SU-DHL-6 (cell line): Measurements from ENCODE around the gene KCNJ1.

ENCODE experiments used
- H2AFZ ChIP-seq: fragments of 200-600 bp; sonication (generic); 2 replicates; pipeline ENCODE4 v1.6.1; 2014; ENCODE audit warnings: low read depth, mild to moderate bottlenecking, moderate library complexity, mixed read lengths, antibody characterized with exemption, low read length; ENCODE audit not compliant: severe bottlenecking
- H3F3A ChIP-seq: fragments of 200-600 bp; shearing (Covaris generic); 2 replicates; pipeline ENCODE4 v1.6.0; 2016; ENCODE audit warnings: antibody characterized with exemption, mild to moderate bottlenecking; ENCODE audit not compliant: insufficient read depth
- H3K27ac ChIP-seq: fragments of 200-600 bp; sonication (generic); 2 replicates; pipeline ENCODE4 v1.5.1; 2016; ENCODE audit warnings: low read depth, mild to moderate bottlenecking, low read length, moderate library complexity, mixed read lengths
- H3K27me3 ChIP-seq: fragments of 200-600 bp; sonication (generic), shearing (Covaris generic); 2 replicates; pipeline ENCODE4 v1.6.0; 2014; ENCODE audit warnings: mild to moderate bottlenecking, low read length
- H3K36me3 ChIP-seq: fragments of 200-600 bp; sonication (generic); 2 replicates; pipeline ENCODE4 v1.6.1; 2014; ENCODE audit warnings: mild to moderate bottlenecking, low read length, mixed read lengths
- H3K4me2 ChIP-seq: fragments of 300-600, 200-600 bp; shearing (Covaris generic), sonication (generic); 2 replicates; pipeline ENCODE4 v1.6.0; 2014; ENCODE audit warnings: low read length, low read depth, mild to moderate bottlenecking; ENCODE audit not compliant: poor library complexity, severe bottlenecking
- H3K4me3 ChIP-seq: fragments of 200-600 bp; sonication (generic); 2 replicates; pipeline ENCODE4 v1.5.1; 2014; ENCODE audit warnings: antibody characterized with exemption, low read length, mild to moderate bottlenecking, mixed read lengths; ENCODE audit not compliant: insufficient read depth, poor library complexity, severe bottlenecking
- H3K79me2 ChIP-seq: fragments of 200-600 bp; sonication (generic); 2 replicates; pipeline ENCODE4 v1.6.1; 2014; ENCODE audit warnings: mild to moderate bottlenecking, low read length, moderate library complexity; ENCODE audit not compliant: insufficient read depth
- H3K9ac ChIP-seq: fragments of 200-600 bp; sonication (generic); 2 replicates; pipeline ENCODE4 v1.7.0; 2014; ENCODE audit warnings: mild to moderate bottlenecking, low read length
- H3K9me2 ChIP-seq: fragments of 200-600 bp; sonication (generic); replicated peaks from 2 replicates; pipeline ENCODE4 v1.6.1; 2014; ENCODE audit warnings: low read length; ENCODE audit not compliant: insufficient read depth
- H3K9me3 ChIP-seq: fragments of 200-600 bp; sonication (generic); 2 replicates; pipeline ENCODE4 v1.6.1; 2014; ENCODE audit warnings: low read length, mixed read lengths; ENCODE audit not compliant: insufficient read depth
- H4K20me1 ChIP-seq: fragments of 200-600 bp; sonication (generic); 2 replicates; pipeline ENCODE4 v1.6.1; 2014; ENCODE audit warnings: low read depth, mild to moderate bottlenecking, antibody characterized with exemption, low read length, moderate library complexity, mixed read lengths
- CTCF ChIP-seq: fragments of 200-600 bp; sonication (generic); IDR thresholded peaks from one replicate; pipeline ENCODE4 v1.5.1; 2017; ENCODE audit warnings: antibody characterized with exemption, mild to moderate bottlenecking, low read length, moderate library complexity; ENCODE audit not compliant: insufficient read depth, poor library complexity, severe bottlenecking
- EZH2phosphoT487 ChIP-seq: fragments of 200-600 bp; sonication (generic), shearing (Covaris generic); conservative IDR thresholded peaks from 2 replicates; pipeline ENCODE4 v1.6.1; 2018; ENCODE audit warnings: mild to moderate bottlenecking, antibody characterized with exemption, low read length, moderate library complexity, mixed read lengths

Gene KCNJ1

GRCh38 chr11:128884703-128885338 lies 17.7 kb upstream of the KCNJ1 start:
- Histone ChIP-seq H2AFZ (no peak overlapping the region), H3K79me2 (no peaks in the 10 kb centered on the region), H3K27me3 (no peaks in the 10 kb centered on the region), H3K27ac (no peak overlapping the region), H3K9me3 (no peaks in the 10 kb centered on the region), H3K4me3 (no peak overlapping the region), H3F3A (no peaks in the 10 kb centered on the region), H3K9ac (no peak overlapping the region), H3K9me2 (no peaks in the 10 kb centered on the region), H4K20me1 (no peaks in the 10 kb centered on the region), H3K36me3 (no peaks in the 10 kb centered on the region), H3K4me2 (no peak overlapping the region)
- TF ChIP-seq EZH2phosphoT487 (no peak), CTCF (no peak)

GRCh38 chr11:128884054-128884453 lies 17.0 kb upstream of the KCNJ1 start:
- H3F3A ChIP-seq: no peaks in the 10 kb centered on the region
- no peak overlapping the region for H2AFZ ChIP-seq
- H4K20me1 ChIP-seq: no peaks in the 10 kb centered on the region
- H3K9me3 ChIP-seq: no peaks in the 10 kb centered on the region
- H3K9ac ChIP-seq: no peak overlapping the region
- H3K27ac ChIP-seq: no peak overlapping the region
- H3K9me2 ChIP-seq: no peaks in the 10 kb centered on the region
- no peaks in the 10 kb centered on the region for H3K36me3 ChIP-seq
- no peaks in the 10 kb centered on the region for H3K79me2 ChIP-seq
- no peak overlapping the region for H3K4me2 ChIP-seq
- H3K4me3 ChIP-seq: no peak overlapping the region
- TF ChIP-seq EZH2phosphoT487: no peak
- TF ChIP-seq CTCF: no peak
- no peaks in the 10 kb centered on the region for H3K27me3 ChIP-seq

- no peak for TF ChIP-seq EZH2phosphoT487
These were observed 15.4 kb upstream of the KCNJ1 start for GRCh38 chr11:128882451-128882850.

GRCh38 chr11:128881221-128881620 lies 14.1 kb upstream of the KCNJ1 start:
- TF ChIP-seq EZH2phosphoT487: no peak
- TF ChIP-seq CTCF: no peak
- Histone ChIP-seq H3K4me2 (no peak overlapping the region), H3K9me3 (no peaks in the 10 kb centered on the region), H2AFZ (no peak overlapping the region), H3K9ac (no peak overlapping the region), H3K27me3 (no peaks in the 10 kb centered on the region), H3K4me3 (no peak overlapping the region), H3K79me2 (no peaks in the 10 kb centered on the region), H4K20me1 (no peaks in the 10 kb centered on the region), H3K27ac (no peak overlapping the region), H3F3A (no peaks in the 10 kb centered on the region), H3K36me3 (no peaks in the 10 kb centered on the region), H3K9me2 (no peaks in the 10 kb centered on the region)

More at GRCh38 chr11:128882451-128882850, 15.4 kb upstream of the KCNJ1 start:
- Histone ChIP-seq H3K4me2 (no peak overlapping the region), H3K4me3 (no peak overlapping the region), H3K79me2 (no peaks in the 10 kb centered on the region), H3K9ac (no peak overlapping the region), H3K9me3 (no peaks in the 10 kb centered on the region), H3K27ac (no peak overlapping the region), H3K27me3 (no peaks in the 10 kb centered on the region), H2AFZ (no peak overlapping the region), H4K20me1 (no peaks in the 10 kb centered on the region), H3K36me3 (no peaks in the 10 kb centered on the region), H3F3A (no peaks in the 10 kb centered on the region), H3K9me2 (no peaks in the 10 kb centered on the region)
